H1 (cell line): Measurements from ENCODE around the gene ZNF189. TPM values are rescaled to one million over a fixed set of nuclear protein-coding genes. Genes with fewer than 3 reads are reported as not detected.

Source experiments
- CTCF ChIA-PET: fragments of 300-600 bp; sonication (Branson Sonifier 250); formaldehyde crosslinking; loops from one replicate; lab custom pipeline; 2021; ENCODE audit not compliant: partially characterized antibody; lab: Charles Lee
- POLR2A ChIA-PET: fragments of 300-600 bp; sonication (Branson Sonifier 250); formaldehyde crosslinking; loops from one replicate; lab custom pipeline; 2021; ENCODE audit warnings: inconsistent platforms; ENCODE audit not compliant: partially characterized antibody; lab: Charles Lee
- DNase-seq, 2 experiments: peaks; one replicate each; pipeline versions ENCODE4 v3.0.0 to v3.0.0-alpha.2; 2010 to 2022; ENCODE audit warnings: low spot score in 2 of 2, low read depth in 1 of 2, mixed read lengths in 1 of 2
- FAIRE-seq: peaks from 2 replicates; lab custom pipeline; 2011; peaks lifted over from hg19 to GRCh38; lab: Jason Lieb, UNC
- H2AFZ ChIP-seq: 2 replicates; pipeline ENCODE4 v1.8.1; 2012; ENCODE audit warnings: low read length, inconsistent platforms
- H2AK5ac ChIP-seq: 2 replicates; pipeline ENCODE4 v1.6.1; 2013; ENCODE audit warnings: low read depth, low read length
- H2BK120ac ChIP-seq: replicated peaks from 2 replicates; pipeline ENCODE3; 2013; ENCODE audit warnings: low read depth, low read length, inconsistent platforms
- H2BK12ac ChIP-seq: 2 replicates; pipeline ENCODE4 v1.6.1; 2013; ENCODE audit warnings: low read depth, low read length
- H2BK15ac ChIP-seq: 2 replicates; pipeline ENCODE4 v1.6.1; 2013; ENCODE audit warnings: low read length
- H2BK20ac ChIP-seq: 2 replicates; pipeline ENCODE4 v1.6.1; 2013; ENCODE audit warnings: low read length
- H2BK5ac ChIP-seq: 2 replicates; pipeline ENCODE4 v1.6.1; 2013; ENCODE audit warnings: low read depth, low read length
- H3K14ac ChIP-seq: 2 replicates; pipeline ENCODE4 v1.6.1; 2013; ENCODE audit warnings: inconsistent platforms; ENCODE audit not compliant: insufficient read length
- H3K18ac ChIP-seq: 2 replicates; pipeline ENCODE4 v1.6.1; 2013; ENCODE audit warnings: low read length; ENCODE audit errors: extremely low read depth
- H3K23ac ChIP-seq: 2 replicates; pipeline ENCODE4 v1.6.1; 2013; ENCODE audit warnings: inconsistent platforms; ENCODE audit not compliant: insufficient read length
- H3K23me2 ChIP-seq: 2 replicates; pipeline ENCODE4 v1.6.1; 2013; ENCODE audit warnings: low read depth, low read length
- H3K27ac ChIP-seq: 2 replicates; pipeline ENCODE4 v1.6.1; 2011; ENCODE audit warnings: low read depth, low read length, inconsistent platforms
- H3K27me3 ChIP-seq, 4 experiments: replicated peaks in 1 of 4; 1 replicate in 1 of 4; 2 replicates in 3 of 4; pipeline versions ENCODE4 v1.6.1 to v1.8.1; 2011 to 2013; ENCODE audit warnings: low read length in 3 of 4, mild to moderate bottlenecking in 3 of 4, inconsistent platforms in 2 of 4, mixed read lengths in 2 of 4, moderate library complexity in 1 of 4; ENCODE audit not compliant: control insufficient read depth in 3 of 4, insufficient read depth in 3 of 4; ENCODE audit errors: extremely low read depth in 1 of 4
- H3K36me3 ChIP-seq, 4 experiments: 2 replicates each; pipeline versions ENCODE4 v1.6.1 to v1.8.1; 2011 to 2013; ENCODE audit warnings: mild to moderate bottlenecking in 4 of 4, low read length in 3 of 4, moderate library complexity in 2 of 4, control low read depth in 1 of 4, inconsistent platforms in 1 of 4; ENCODE audit not compliant: insufficient read depth in 4 of 4, control insufficient read depth in 2 of 4
- H3K4ac ChIP-seq: replicated peaks from 2 replicates; pipeline ENCODE3; 2013; ENCODE audit warnings: low read length, low read depth, mixed read lengths, inconsistent platforms; ENCODE audit not compliant: insufficient read length
- H3K4me1 ChIP-seq, 4 experiments: replicated peaks in 1 of 4; 1 replicate in 1 of 4; 2 replicates in 3 of 4; pipeline versions ENCODE4 v1.6.1 to v1.8.1; 2011 to 2013; ENCODE audit warnings: low read length in 3 of 4, inconsistent platforms in 2 of 4, mixed read lengths in 1 of 4; ENCODE audit not compliant: insufficient read depth in 4 of 4, control insufficient read depth in 3 of 4
- H3K4me2 ChIP-seq, 2 experiments: 2 replicates each; pipeline versions ENCODE4 v1.6.1 to v1.8.1; 2011 to 2013; ENCODE audit warnings: low read depth in 2 of 2, low read length in 2 of 2, control low read depth in 1 of 2, inconsistent platforms in 1 of 2, mild to moderate bottlenecking in 1 of 2; ENCODE audit not compliant: insufficient read depth in 1 of 2
- H3K4me3 ChIP-seq, 4 experiments: fragments of 200-600, 300-600 bp in 1 of 4; sonication (generic), shearing (Covaris generic), sonication (Bioruptor Twin) in 1 of 4; 2 replicates each; pipeline versions ENCODE4 v1.5.1 to v1.8.1; 2011 to 2016; ENCODE audit warnings: low read length in 4 of 4, low read depth in 3 of 4, control low read depth in 2 of 4, inconsistent platforms in 2 of 4, mild to moderate bottlenecking in 2 of 4, mixed read lengths in 1 of 4, moderate library complexity in 1 of 4; ENCODE audit not compliant: insufficient read depth in 2 of 4; ENCODE audit errors: extremely low read depth in 1 of 4
- H3K56ac ChIP-seq: replicated peaks from 2 replicates; pipeline ENCODE3; 2013; ENCODE audit warnings: low read depth, mild to moderate bottlenecking, mixed read lengths, low read length, inconsistent platforms; ENCODE audit not compliant: insufficient read length
- H3K79me1 ChIP-seq: 2 replicates; pipeline ENCODE4 v1.6.1; 2013; ENCODE audit warnings: low read depth, low read length, control low read depth
- H3K79me2 ChIP-seq, 2 experiments: 2 replicates each; pipeline versions ENCODE4 v1.6.1 to v1.8.1; 2012 to 2013; ENCODE audit warnings: low read length in 2 of 2, mild to moderate bottlenecking in 2 of 2, inconsistent platforms in 1 of 2; ENCODE audit not compliant: insufficient read depth in 2 of 2, control insufficient read depth in 1 of 2
- H3K9ac ChIP-seq, 4 experiments: replicated peaks in 1 of 4; 1 replicate in 1 of 4; 2 replicates in 3 of 4; pipeline versions ENCODE4 v1.6.1 to v1.8.1; 2011 to 2013; ENCODE audit warnings: low read depth in 3 of 4, low read length in 3 of 4, control low read depth in 2 of 4, mild to moderate bottlenecking in 2 of 4, moderate library complexity in 2 of 4, inconsistent platforms in 1 of 4; ENCODE audit errors: extremely low read depth in 1 of 4
- H3K9me3 ChIP-seq, 2 experiments: 2 replicates each; pipeline versions ENCODE4 v1.6.1 to v1.8.1; 2012 to 2013; ENCODE audit warnings: mild to moderate bottlenecking in 2 of 2, moderate library complexity in 2 of 2, control low read depth in 1 of 2, inconsistent platforms in 1 of 2, low read depth in 1 of 2, low read length in 1 of 2, mixed read lengths in 1 of 2; ENCODE audit not compliant: insufficient read depth in 2 of 2
- H4K20me1 ChIP-seq, 2 experiments: replicated peaks in 1 of 2; 2 replicates each; pipeline versions ENCODE3 to v1.8.1; 2011 to 2013; ENCODE audit warnings: inconsistent platforms in 2 of 2, low read length in 2 of 2, mild to moderate bottlenecking in 1 of 2; ENCODE audit not compliant: insufficient read depth in 2 of 2, control insufficient read depth in 1 of 2
- H4K5ac ChIP-seq: 2 replicates; pipeline ENCODE4 v1.6.1; 2013; ENCODE audit warnings: low read length, low read depth, mixed read lengths, inconsistent platforms; ENCODE audit not compliant: insufficient read length
- H4K8ac ChIP-seq: 2 replicates; pipeline ENCODE4 v1.8.0; 2013; ENCODE audit warnings: mild to moderate bottlenecking, moderate library complexity, low read length, inconsistent platforms; ENCODE audit not compliant: insufficient read depth; ENCODE audit errors: extremely low read depth
- H4K91ac ChIP-seq: replicated peaks from 2 replicates; pipeline ENCODE3; 2013; ENCODE audit warnings: low read length, mixed read lengths, inconsistent platforms; ENCODE audit not compliant: insufficient read length
- BACH1 ChIP-seq: IDR thresholded peaks from 2 replicates; pipeline ENCODE4 v1.6.1; 2012; ENCODE audit warnings: low read length, improper control_type of control experiment
- CBX5 ChIP-seq: fragments of 300-800, 300-1000 bp; sonication (generic); IDR thresholded peaks from 2 replicates; pipeline ENCODE4 v1.7.1; 2016; ENCODE audit warnings: antibody characterized with exemption, low read length, low read depth
- JUND ChIP-seq: IDR thresholded peaks from 2 replicates; pipeline ENCODE4 v1.6.1; 2011; ENCODE audit warnings: mild to moderate bottlenecking, improper control_type of control experiment, low read length
- KDM5A ChIP-seq: fragments of 200-600 bp; IDR thresholded peaks from 2 replicates; pipeline ENCODE4 v1.7.1; 2012; ENCODE audit warnings: mild to moderate bottlenecking, low read length, inconsistent platforms, mixed read lengths
- RAD21 ChIP-seq, 2 experiments: IDR thresholded peaks in 1 of 2; conservative IDR thresholded peaks in 1 of 2; 2 replicates each; pipeline ENCODE4 v1.6.1; 2011; ENCODE audit warnings: low read depth in 2 of 2, low read length in 2 of 2, improper control_type of control experiment in 1 of 2, inconsistent platforms in 1 of 2, mild to moderate bottlenecking in 1 of 2, moderate library complexity in 1 of 2
- SIX5 ChIP-seq: IDR thresholded peaks from 2 replicates; pipeline ENCODE4 v1.6.1; 2011; ENCODE audit warnings: mild to moderate bottlenecking, low read depth, low read length
- ZNF274 ChIP-seq: IDR thresholded peaks from 2 replicates; pipeline ENCODE4 v1.7.0; 2012; ENCODE audit warnings: low read length, borderline replicate concordance; ENCODE audit errors: extremely low read depth
- whole genome bisulfite sequencing, 2 experiments: shearing (Covaris generic) in 1 of 2; methylation state at CpG; one replicate each; pipeline versions ENCODE4 v1.1.6 to v1.1.7; 2013 to 2015; ENCODE audit warnings: low lambda C conversion rate in 2 of 2, mixed read lengths in 2 of 2, inconsistent platforms in 1 of 2, low coverage in 1 of 2, missing lambda C conversion rate in 1 of 2; ENCODE audit not compliant: insufficient replicate concordance in 2 of 2, insufficient coverage in 1 of 2, insufficient read length in 1 of 2; ENCODE audit errors: extremely low coverage in 1 of 2, missing lambda C conversion rate in 1 of 2; 5-methylcytosine and 5-hydroxymethylcytosine counted together
- polyA plus RNA-seq, 7 experiments: library from polyadenylated mRNA; depleted of rRNA in 3 of 7; stranded (reverse) in 5 of 7; unstranded in 2 of 7; fragments of >200 nt in 5 of 7; fragments of 200-250 nt in 2 of 7; gene quantifications; 1 replicate in 5 of 7; 2 replicates in 1 of 7; 4 replicates in 1 of 7; pipeline versions ENCODE4 v1.2.1 to v1.2.3, GENCODE V29; 2011 to 2013; ENCODE audit warnings: missing spikeins in 2 of 7, mixed read lengths in 2 of 7
- total RNA-seq: library from RNA; stranded (reverse); fragmentation: NEBNext Ultra II Directional; extraction: Animal tissue kit (Norgen Biotek cat#: 25700); gene quantifications from 2 replicates; pipeline ENCODE4 v1.2.1, GENCODE V29; 2021

Gene ZNF189
- total and polyA plus RNA-seq, 2 of the 8 experiments (the other 6 are each of a cell fraction or from before 2014, with no cell fraction given), result 1.9 to 12.3 TPM

GRCh38 chr9:101428909-101429308 is 30.3 kb downstream of the ZNF189 start:
- ChIA-PET CTCF (interaction anchor here (0.6 to 2.1 kb wide), 3 partner anchors 9 to 30 kb away, joined by 3 to 7 read pairs (median 3); no protein-coding TSS in a partner anchor), POLR2A (interaction anchor here (1.9 kb wide), 1 partner anchor 10 kb away, joined by 6 read pairs; no protein-coding TSS in a partner anchor)
- Histone ChIP-seq H3K18ac (no peak overlapping the region), H3K9ac (no peak overlapping the region), H2BK12ac (no peak overlapping the region), H3K79me1 (no peaks in the 10 kb centered on the region), H3K14ac (no peak overlapping the region), H4K20me1 (no peaks in the 10 kb centered on the region), H3K27me3 (no peaks in the 10 kb centered on the region), H3K23me2 (no peaks in the 10 kb centered on the region), H2BK15ac (no peak overlapping the region), H2AFZ (no peak overlapping the region), H4K5ac (no peak overlapping the region), H3K9me3 (no peaks in the 10 kb centered on the region), H3K36me3 (no peaks in the 10 kb centered on the region), H4K91ac (no peak overlapping the region), H2BK5ac (no peak overlapping the region), H3K4me3 (no peak overlapping the region), H3K23ac (no peak overlapping the region), H3K4me2 (no peak overlapping the region), H3K56ac (no peak overlapping the region), H3K27ac (no peak overlapping the region), H3K79me2 (no peaks in the 10 kb centered on the region), H3K4me1 (no peaks in the 10 kb centered on the region), H3K4ac (no peak overlapping the region), H4K8ac (no peak overlapping the region), H2BK20ac (no peak overlapping the region), H2BK120ac (no peak overlapping the region), H2AK5ac (no peak overlapping the region)
- 82% methylated on average over 3 of the region's 3 CpGs; no CpG with 5 or more reads in 1 of the 2 experiments for WGBS, 2 experiments
- FAIRE-seq, result no peak
- no peak for TF ChIP-seq KDM5A
- no peak for TF ChIP-seq ZNF274
- no peak for TF ChIP-seq CBX5
- no peak for TF ChIP-seq JUND
- TF ChIP-seq SIX5, result no peak
- TF ChIP-seq RAD21 (IDR thresholded peaks at IDR 0.05 in 1 of 2, conservative IDR thresholded peaks at IDR 0.05 in 1 of 2; ENCODE audit: low read depth in 2 of 2, low read length in 2 of 2), result no peak
- TF ChIP-seq BACH1, result no peak
- DNase-seq, result no peak
